OCI-LY7 (cell line): Measurements from ENCODE around the gene CTAGE6. TPM values are rescaled to one million over a fixed set of nuclear protein-coding genes. Genes with fewer than 3 reads are reported as not detected.
"Not testable (repeated sequence)": the region's sequence is repeated elsewhere in the genome, so short reads cannot be mapped to it uniquely, and the experiment has no call there.

ENCODE experiments used
- BruUV-seq: library from RNA; stranded (reverse); fragments of 400-500 nt; replicated peaks from 2 replicates; lab custom pipeline; 2021; lab: Mats Ljungman, UMichigan
- CTCF ChIA-PET: fragments of 300-600 bp; sonication (Branson Sonifier 250); formaldehyde crosslinking; loops from one replicate; lab custom pipeline; 2022; ENCODE audit warnings: antibody characterized with exemption; ENCODE audit not compliant: unreplicated experiment; lab: Charles Lee
- POLR2A ChIA-PET: fragments of 300-600 bp; sonication (Branson Sonifier 250); formaldehyde crosslinking; loops from one replicate; lab custom pipeline; 2022; ENCODE audit warnings: antibody characterized with exemption; lab: Charles Lee
- DNase-seq: peaks from one replicate; pipeline ENCODE4 v3.0.0-alpha.2; 2015; ENCODE audit warnings: low spot score
- H2AFZ ChIP-seq: fragments of 200-600 bp; sonication (generic), shearing (Covaris generic); 2 replicates; pipeline ENCODE4 v1.6.1; 2014; ENCODE audit warnings: mild to moderate bottlenecking, antibody characterized with exemption, low read length, moderate library complexity
- H3K27ac ChIP-seq: fragments of 200-600 bp; sonication (generic); 2 replicates; pipeline ENCODE4 v1.5.1; 2014; ENCODE audit warnings: mixed run types, low read depth, mild to moderate bottlenecking, moderate library complexity, low read length, inconsistent platforms; ENCODE audit not compliant: poor library complexity, severe bottlenecking
- H3K36me3 ChIP-seq: fragments of 200-600 bp; sonication (generic); 2 replicates; pipeline ENCODE4 v1.6.1; 2014; ENCODE audit warnings: mild to moderate bottlenecking, antibody characterized with exemption, low read length, moderate library complexity, mixed read lengths; ENCODE audit not compliant: insufficient read depth
- H3K4me1 ChIP-seq: fragments of 200-600 bp; sonication (generic); 2 replicates; pipeline ENCODE4 v1.5.1; 2014; ENCODE audit warnings: mild to moderate bottlenecking, low read length; ENCODE audit not compliant: insufficient read depth, poor library complexity, severe bottlenecking
- H3K4me2 ChIP-seq: fragments of 200-600 bp; sonication (generic); 2 replicates; pipeline ENCODE4 v1.6.1; 2014; ENCODE audit warnings: mild to moderate bottlenecking, low read length
- H3K4me3 ChIP-seq: fragments of 200-600 bp; sonication (generic); 2 replicates; pipeline ENCODE4 v1.5.1; 2014; ENCODE audit warnings: mild to moderate bottlenecking, low read depth, low read length; ENCODE audit not compliant: poor library complexity, severe bottlenecking
- H3K79me2 ChIP-seq: fragments of 200-600 bp; sonication (generic); 2 replicates; pipeline ENCODE4 v1.6.1; 2016; ENCODE audit warnings: low read depth, mild to moderate bottlenecking, low read length, moderate library complexity, mixed read lengths; ENCODE audit not compliant: insufficient read depth
- H3K9me2 ChIP-seq: fragments of 200-600 bp; sonication (generic); 2 replicates; pipeline ENCODE4 v1.6.1; 2016; ENCODE audit warnings: mild to moderate bottlenecking, low read length, mixed read lengths; ENCODE audit not compliant: insufficient read depth
- H3K9me3 ChIP-seq: fragments of 200-600 bp; sonication (generic); 2 replicates; pipeline ENCODE4 v1.6.1; 2014; ENCODE audit warnings: mild to moderate bottlenecking, mixed run types, low read length, mixed read lengths
- H4K20me1 ChIP-seq: fragments of 200-600 bp; sonication (generic); 2 replicates; pipeline ENCODE4 v1.6.1; 2014; ENCODE audit warnings: mild to moderate bottlenecking, antibody characterized with exemption, low read length, moderate library complexity, mixed read lengths; ENCODE audit not compliant: insufficient read depth
- intact Hi-C: fragments of 100-400 bp; cut with micrococcal nuclease; formaldehyde crosslinking; loops from one replicate; pipeline ENCODE4 v1.10.0; 2022; ENCODE audit not compliant: unreplicated experiment
- total RNA-seq, 2 experiments: library from RNA; depleted of rRNA in 1 of 2; stranded (reverse); fragments of >200 nt in 1 of 2; shearing (Covaris generic) in 1 of 2; gene quantifications; 2 replicates each; pipeline ENCODE4 v1.2.3, GENCODE V29; 2014 to 2022

The CTAGE6 gene
- total RNA-seq, 2 experiments from 2014 or later = not detected

GRCh38 chr7:143715543-143716193, 41.8 kb downstream of the CTAGE6 start:
- H3K9me2 ChIP-seq, H3K4me1 ChIP-seq, DNase-seq, H3K9me3 ChIP-seq, H3K4me3 ChIP-seq, POLR2A ChIA-PET, H3K36me3 ChIP-seq, intact Hi-C loops, H3K79me2 ChIP-seq, CTCF ChIA-PET, H3K27ac ChIP-seq, H4K20me1 ChIP-seq, H2AFZ ChIP-seq, BruUV-seq, H3K4me2 ChIP-seq: not testable (repeated sequence)

GRCh38 chr7:143714581-143715454, 42.7 kb downstream of the CTAGE6 start:
- POLR2A ChIA-PET, H2AFZ ChIP-seq, H3K27ac ChIP-seq, H3K4me2 ChIP-seq, H4K20me1 ChIP-seq, H3K36me3 ChIP-seq, H3K79me2 ChIP-seq, DNase-seq, CTCF ChIA-PET, BruUV-seq, H3K9me3 ChIP-seq, intact Hi-C loops, H3K9me2 ChIP-seq, H3K4me1 ChIP-seq, H3K4me3 ChIP-seq: not testable (repeated sequence)

- H3K4me2 ChIP-seq, BruUV-seq, H2AFZ ChIP-seq, CTCF ChIA-PET, H4K20me1 ChIP-seq, H3K4me3 ChIP-seq, H3K36me3 ChIP-seq, H3K79me2 ChIP-seq, H3K27ac ChIP-seq, H3K9me2 ChIP-seq, POLR2A ChIA-PET, H3K9me3 ChIP-seq, H3K4me1 ChIP-seq, DNase-seq, intact Hi-C loops: not testable (repeated sequence)
These were observed 45.1 kb downstream of the CTAGE6 start for GRCh38 chr7:143712381-143712780.

DNA sequence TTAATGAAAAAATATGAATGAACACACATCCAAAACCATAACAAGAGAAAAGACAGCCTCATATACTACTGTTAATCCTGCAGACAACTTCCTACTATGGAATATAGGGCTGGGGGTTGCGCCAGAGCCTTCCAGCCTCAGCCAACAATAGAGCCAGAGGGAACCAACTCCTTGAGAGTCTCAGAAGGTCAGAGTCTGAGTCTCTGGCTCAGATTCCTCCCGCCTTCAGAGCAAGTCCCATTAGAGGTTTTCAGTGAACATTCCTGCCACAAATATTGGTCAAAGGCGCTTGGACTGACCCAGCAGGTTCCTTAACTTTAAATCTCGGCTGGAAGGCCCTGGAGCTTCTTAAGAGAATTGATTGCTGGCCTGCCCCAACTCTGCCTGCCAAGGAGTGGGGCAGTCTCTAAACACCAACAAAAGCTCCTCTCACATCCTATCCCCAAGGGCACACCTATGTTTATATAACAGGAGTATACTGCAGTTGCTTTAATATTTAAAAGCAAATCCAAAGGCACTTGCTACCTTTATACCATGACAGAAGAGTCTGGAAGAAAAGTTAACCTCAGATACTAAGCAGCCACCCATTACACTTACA, 45.7 kb downstream of the CTAGE6 start:
- H3K4me3 ChIP-seq, H3K27ac ChIP-seq, POLR2A ChIA-PET, H3K36me3 ChIP-seq, H2AFZ ChIP-seq, intact Hi-C loops, H3K4me2 ChIP-seq, BruUV-seq, H3K9me2 ChIP-seq, H3K9me3 ChIP-seq, CTCF ChIA-PET, H3K79me2 ChIP-seq, H3K4me1 ChIP-seq, DNase-seq, H4K20me1 ChIP-seq: not testable (repeated sequence)

DNA sequence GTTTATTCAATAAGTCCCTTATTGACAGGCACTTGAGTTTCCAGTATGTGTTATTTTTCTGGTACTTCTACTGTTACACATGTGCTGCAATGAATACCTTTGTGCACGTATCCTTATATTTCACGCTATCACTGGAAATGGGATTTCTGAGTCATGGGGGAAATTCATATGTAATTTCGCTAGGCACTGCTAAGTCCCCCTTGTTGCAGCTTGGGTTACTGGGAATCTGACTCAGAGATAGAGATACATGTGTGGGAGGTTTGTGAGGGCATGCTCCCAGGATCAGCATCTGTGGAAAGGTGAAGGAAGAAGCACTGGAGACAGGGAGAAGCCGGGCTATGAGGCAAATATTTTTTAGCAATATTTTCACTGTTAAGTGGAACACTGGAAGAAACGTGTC, 47.6 kb downstream of the CTAGE6 start:
- H3K4me3 ChIP-seq, H2AFZ ChIP-seq, H3K9me2 ChIP-seq, intact Hi-C loops, H3K9me3 ChIP-seq, H3K27ac ChIP-seq, H3K4me1 ChIP-seq, BruUV-seq, DNase-seq, H3K4me2 ChIP-seq, H3K79me2 ChIP-seq, POLR2A ChIA-PET, H4K20me1 ChIP-seq, CTCF ChIA-PET, H3K36me3 ChIP-seq: not testable (repeated sequence)
